WTC11 (cell line): ENCODE data around the gene AKT1S1.

Experiments used
- CREB1 ChIP-seq: sonication (generic); formaldehyde crosslinking; IDR thresholded peaks from 2 replicates; pipeline ENCODE4 v1.8.0; 2023; ENCODE audit warnings: mild to moderate bottlenecking, missing genetic modification reagents
- ESRRA ChIP-seq: sonication (generic); formaldehyde crosslinking; IDR thresholded peaks from 2 replicates; pipeline ENCODE4 v1.8.1; 2022; ENCODE audit warnings: mild to moderate bottlenecking, missing genetic modification reagents, borderline replicate concordance
- MXD4 ChIP-seq: fragments of 250-450 bp; sonication (Bioruptor Pico); IDR thresholded peaks from 2 replicates; pipeline ENCODE4 v1.8.0; 2021; ENCODE audit warnings: mild to moderate bottlenecking, moderate library complexity, borderline replicate concordance
- NFYB ChIP-seq: sonication (generic); formaldehyde crosslinking; conservative IDR thresholded peaks from 2 replicates; pipeline ENCODE4 v1.8.0; 2022; ENCODE audit warnings: low read depth, missing genetic modification reagents
- SP1 ChIP-seq: sonication (generic); formaldehyde crosslinking; conservative IDR thresholded peaks from 2 replicates; pipeline ENCODE4 v1.8.1; 2022; ENCODE audit warnings: missing genetic modification reagents
- TCF7 ChIP-seq: sonication (generic); formaldehyde crosslinking; IDR thresholded peaks from 2 replicates; pipeline ENCODE4 v1.8.0; 2022; ENCODE audit warnings: mild to moderate bottlenecking, low read depth, missing genetic modification reagents, moderate library complexity
- ZNF423 ChIP-seq: fragments of 250-450 bp; sonication (Bioruptor Pico); IDR thresholded peaks from 2 replicates; pipeline ENCODE4 v2.1.2; 2022; ENCODE audit warnings: mild to moderate bottlenecking, moderate library complexity
- TF ChIP-seq, protein P1 (sequence below): fragments of 200-600 bp; IDR thresholded peaks from 2 replicates; pipeline ENCODE4 v1.8.0; 2022; ENCODE audit warnings: antibody characterized with exemption
- TF ChIP-seq, protein P2 (sequence below): sonication (generic); formaldehyde crosslinking; IDR thresholded peaks from 2 replicates; pipeline ENCODE4 v1.8.1; 2022; ENCODE audit warnings: low read depth, missing genetic modification reagents, borderline replicate concordance
- TF ChIP-seq, protein P3 (sequence below): sonication (generic); formaldehyde crosslinking; IDR thresholded peaks from 2 replicates; pipeline ENCODE4 v1.8.1; 2023; ENCODE audit warnings: mild to moderate bottlenecking, missing genetic modification reagents, moderate library complexity
- TF ChIP-seq, protein P4 (sequence below): sonication (generic); formaldehyde crosslinking; IDR thresholded peaks from 2 replicates; pipeline ENCODE4 v1.8.1; 2023; ENCODE audit warnings: mild to moderate bottlenecking, moderate library complexity, missing genetic modification reagents
- TF ChIP-seq, protein P5 (sequence below): sonication (generic); formaldehyde crosslinking; IDR thresholded peaks from 2 replicates; pipeline ENCODE4 v1.8.0; 2022; ENCODE audit warnings: mild to moderate bottlenecking, missing genetic modification reagents
- TF ChIP-seq, protein P6 (sequence below): sonication (generic); formaldehyde crosslinking; IDR thresholded peaks from 2 replicates; pipeline ENCODE4 v1.8.1; 2022; ENCODE audit warnings: mild to moderate bottlenecking, missing genetic modification reagents, moderate library complexity, borderline replicate concordance

DNA sequence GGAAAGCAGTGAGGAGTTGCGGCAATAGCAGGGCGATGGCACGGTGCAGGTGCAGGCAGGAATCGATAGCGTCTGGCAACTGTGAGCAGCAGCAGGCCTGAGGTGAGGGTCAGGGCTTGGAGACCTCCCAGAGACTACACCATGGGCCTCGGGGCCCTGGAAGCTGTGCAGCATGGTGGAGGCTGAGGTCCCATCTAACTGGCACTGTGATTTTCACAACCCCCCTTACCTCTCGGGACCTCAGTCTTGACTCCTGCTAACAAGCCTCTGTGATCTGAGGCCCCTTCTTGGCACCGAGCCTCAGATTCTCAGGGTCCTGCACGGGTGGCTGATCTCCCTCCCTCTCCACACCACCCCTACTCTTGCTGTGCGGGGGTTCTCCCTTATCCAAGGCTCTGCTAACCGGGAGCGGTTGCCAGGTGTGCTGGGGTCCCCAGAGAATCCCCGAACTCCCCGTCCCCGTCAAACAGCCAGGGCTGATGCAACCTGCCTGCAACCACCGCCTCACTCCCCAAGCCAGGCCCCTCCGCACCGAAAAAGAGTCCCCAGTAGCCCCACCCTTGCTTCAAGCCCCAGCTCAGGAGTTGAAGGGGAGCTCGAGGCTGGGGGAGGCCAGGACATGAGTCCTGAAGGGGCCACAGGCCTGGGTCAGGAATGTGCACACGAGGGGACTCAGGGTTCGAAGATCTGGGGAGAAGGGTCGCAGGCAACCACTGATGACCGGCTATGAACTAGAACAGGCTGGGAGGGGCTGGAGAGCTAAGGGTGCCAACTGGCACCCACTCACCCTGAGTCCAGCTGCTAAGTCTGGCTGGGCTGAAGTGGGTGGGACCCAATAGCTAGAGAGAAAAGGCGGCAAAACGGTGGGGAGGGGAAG, 47.1 kb upstream of the AKT1S1 start:
- TF ChIP-seq CREB1 (CRISPR knock-in tag) (no peak), ESRRA (CRISPR knock-in tag) (no peak), ZNF423 (CRISPR knock-in tag) (no peak), NFYB (CRISPR knock-in tag) (no peak), MXD4 (no peak), TCF7 (CRISPR knock-in tag) (no peak), SP1 (no peak)
- TF ChIP-seq, protein P1, sequence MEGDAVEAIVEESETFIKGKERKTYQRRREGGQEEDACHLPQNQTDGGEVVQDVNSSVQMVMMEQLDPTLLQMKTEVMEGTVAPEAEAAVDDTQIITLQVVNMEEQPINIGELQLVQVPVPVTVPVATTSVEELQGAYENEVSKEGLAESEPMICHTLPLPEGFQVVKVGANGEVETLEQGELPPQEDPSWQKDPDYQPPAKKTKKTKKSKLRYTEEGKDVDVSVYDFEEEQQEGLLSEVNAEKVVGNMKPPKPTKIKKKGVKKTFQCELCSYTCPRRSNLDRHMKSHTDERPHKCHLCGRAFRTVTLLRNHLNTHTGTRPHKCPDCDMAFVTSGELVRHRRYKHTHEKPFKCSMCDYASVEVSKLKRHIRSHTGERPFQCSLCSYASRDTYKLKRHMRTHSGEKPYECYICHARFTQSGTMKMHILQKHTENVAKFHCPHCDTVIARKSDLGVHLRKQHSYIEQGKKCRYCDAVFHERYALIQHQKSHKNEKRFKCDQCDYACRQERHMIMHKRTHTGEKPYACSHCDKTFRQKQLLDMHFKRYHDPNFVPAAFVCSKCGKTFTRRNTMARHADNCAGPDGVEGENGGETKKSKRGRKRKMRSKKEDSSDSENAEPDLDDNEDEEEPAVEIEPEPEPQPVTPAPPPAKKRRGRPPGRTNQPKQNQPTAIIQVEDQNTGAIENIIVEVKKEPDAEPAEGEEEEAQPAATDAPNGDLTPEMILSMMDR, result no peak
- TF ChIP-seq, protein P2, sequence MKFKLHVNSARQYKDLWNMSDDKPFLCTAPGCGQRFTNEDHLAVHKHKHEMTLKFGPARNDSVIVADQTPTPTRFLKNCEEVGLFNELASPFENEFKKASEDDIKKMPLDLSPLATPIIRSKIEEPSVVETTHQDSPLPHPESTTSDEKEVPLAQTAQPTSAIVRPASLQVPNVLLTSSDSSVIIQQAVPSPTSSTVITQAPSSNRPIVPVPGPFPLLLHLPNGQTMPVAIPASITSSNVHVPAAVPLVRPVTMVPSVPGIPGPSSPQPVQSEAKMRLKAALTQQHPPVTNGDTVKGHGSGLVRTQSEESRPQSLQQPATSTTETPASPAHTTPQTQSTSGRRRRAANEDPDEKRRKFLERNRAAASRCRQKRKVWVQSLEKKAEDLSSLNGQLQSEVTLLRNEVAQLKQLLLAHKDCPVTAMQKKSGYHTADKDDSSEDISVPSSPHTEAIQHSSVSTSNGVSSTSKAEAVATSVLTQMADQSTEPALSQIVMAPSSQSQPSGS (CRISPR knock-in tag), result no peak
- TF ChIP-seq, protein P3, sequence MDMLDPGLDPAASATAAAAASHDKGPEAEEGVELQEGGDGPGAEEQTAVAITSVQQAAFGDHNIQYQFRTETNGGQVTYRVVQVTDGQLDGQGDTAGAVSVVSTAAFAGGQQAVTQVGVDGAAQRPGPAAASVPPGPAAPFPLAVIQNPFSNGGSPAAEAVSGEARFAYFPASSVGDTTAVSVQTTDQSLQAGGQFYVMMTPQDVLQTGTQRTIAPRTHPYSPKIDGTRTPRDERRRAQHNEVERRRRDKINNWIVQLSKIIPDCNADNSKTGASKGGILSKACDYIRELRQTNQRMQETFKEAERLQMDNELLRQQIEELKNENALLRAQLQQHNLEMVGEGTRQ (CRISPR knock-in tag), result no peak
- TF ChIP-seq, protein P4, sequence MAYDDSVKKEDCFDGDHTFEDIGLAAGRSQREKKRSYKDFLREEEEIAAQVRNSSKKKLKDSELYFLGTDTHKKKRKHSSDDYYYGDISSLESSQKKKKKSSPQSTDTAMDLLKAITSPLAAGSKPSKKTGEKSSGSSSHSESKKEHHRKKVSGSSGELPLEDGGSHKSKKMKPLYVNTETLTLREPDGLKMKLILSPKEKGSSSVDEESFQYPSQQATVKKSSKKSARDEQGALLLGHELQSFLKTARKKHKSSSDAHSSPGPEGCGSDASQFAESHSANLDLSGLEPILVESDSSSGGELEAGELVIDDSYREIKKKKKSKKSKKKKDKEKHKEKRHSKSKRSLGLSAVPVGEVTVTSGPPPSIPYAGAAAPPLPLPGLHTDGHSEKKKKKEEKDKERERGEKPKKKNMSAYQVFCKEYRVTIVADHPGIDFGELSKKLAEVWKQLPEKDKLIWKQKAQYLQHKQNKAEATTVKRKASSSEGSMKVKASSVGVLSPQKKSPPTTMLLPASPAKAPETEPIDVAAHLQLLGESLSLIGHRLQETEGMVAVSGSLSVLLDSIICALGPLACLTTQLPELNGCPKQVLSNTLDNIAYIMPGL (CRISPR knock-in tag), result no peak
- TF ChIP-seq, protein P5, sequence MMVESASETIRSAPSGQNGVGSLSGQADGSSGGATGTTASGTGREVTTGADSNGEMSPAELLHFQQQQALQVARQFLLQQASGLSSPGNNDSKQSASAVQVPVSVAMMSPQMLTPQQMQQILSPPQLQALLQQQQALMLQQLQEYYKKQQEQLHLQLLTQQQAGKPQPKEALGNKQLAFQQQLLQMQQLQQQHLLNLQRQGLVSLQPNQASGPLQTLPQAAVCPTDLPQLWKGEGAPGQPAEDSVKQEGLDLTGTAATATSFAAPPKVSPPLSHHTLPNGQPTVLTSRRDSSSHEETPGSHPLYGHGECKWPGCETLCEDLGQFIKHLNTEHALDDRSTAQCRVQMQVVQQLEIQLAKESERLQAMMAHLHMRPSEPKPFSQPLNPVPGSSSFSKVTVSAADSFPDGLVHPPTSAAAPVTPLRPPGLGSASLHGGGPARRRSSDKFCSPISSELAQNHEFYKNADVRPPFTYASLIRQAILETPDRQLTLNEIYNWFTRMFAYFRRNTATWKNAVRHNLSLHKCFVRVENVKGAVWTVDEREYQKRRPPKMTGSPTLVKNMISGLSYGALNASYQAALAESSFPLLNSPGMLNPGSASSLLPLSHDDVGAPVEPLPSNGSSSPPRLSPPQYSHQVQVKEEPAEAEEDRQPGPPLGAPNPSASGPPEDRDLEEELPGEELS (CRISPR knock-in tag), result no peak
- TF ChIP-seq, protein P6, sequence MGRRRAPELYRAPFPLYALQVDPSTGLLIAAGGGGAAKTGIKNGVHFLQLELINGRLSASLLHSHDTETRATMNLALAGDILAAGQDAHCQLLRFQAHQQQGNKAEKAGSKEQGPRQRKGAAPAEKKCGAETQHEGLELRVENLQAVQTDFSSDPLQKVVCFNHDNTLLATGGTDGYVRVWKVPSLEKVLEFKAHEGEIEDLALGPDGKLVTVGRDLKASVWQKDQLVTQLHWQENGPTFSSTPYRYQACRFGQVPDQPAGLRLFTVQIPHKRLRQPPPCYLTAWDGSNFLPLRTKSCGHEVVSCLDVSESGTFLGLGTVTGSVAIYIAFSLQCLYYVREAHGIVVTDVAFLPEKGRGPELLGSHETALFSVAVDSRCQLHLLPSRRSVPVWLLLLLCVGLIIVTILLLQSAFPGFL (CRISPR knock-in tag), result no peak
